ENCODE measurements around the gene PSMB8. TPM values are rescaled to one million over a fixed set of nuclear protein-coding genes. Genes with fewer than 3 reads are reported as not detected.
A peak's percentile ranks its signal among the peaks of the same experiment; 100 is the strongest.

Gene PSMB8
- total and polyA plus RNA-seq, 2 of the 8 experiments (the other 6 are each of a cell fraction or from before 2014, with no cell fraction given) = 18.4 to 43.0 TPM

- no peak overlapping the region for H2BK5ac ChIP-seq (ENCODE audit: low read depth, low read length)
- no peak overlapping the region for H3K4ac ChIP-seq (replicated peaks; ENCODE audit: insufficient read length, low read depth, low read length)
- H2AK5ac ChIP-seq (ENCODE audit: low read depth, low read length) = no peak overlapping the region
- no peak overlapping the region for H3K56ac ChIP-seq (replicated peaks; ENCODE audit: insufficient read length, low read depth, low read length)
- H3K23me2 ChIP-seq (ENCODE audit: low read depth, low read length) = no peaks in the 10 kb centered on the region
- H3K9ac ChIP-seq (replicated peaks in 1 of 4; ENCODE audit: extremely low read depth in 1 of 4, low read depth in 3 of 4, low read length in 3 of 4) = no peak overlapping the region
- no peak overlapping the region for H3K4me3 ChIP-seq (ENCODE audit: extremely low read depth in 1 of 4, insufficient read depth in 2 of 4, low read depth in 3 of 4, low read length in 4 of 4)
- no peak overlapping the region for H4K91ac ChIP-seq (replicated peaks; ENCODE audit: insufficient read length, low read length)
- no peaks in the 10 kb centered on the region for H3K79me2 ChIP-seq (ENCODE audit: control insufficient read depth in 1 of 2, insufficient read depth in 2 of 2, low read length in 2 of 2)
- H3K23ac ChIP-seq (ENCODE audit: insufficient read length) = no peak overlapping the region
- no peaks in the 10 kb centered on the region for H4K20me1 ChIP-seq (replicated peaks in 1 of 2; ENCODE audit: control insufficient read depth in 1 of 2, insufficient read depth in 2 of 2, low read length in 2 of 2)
- no peak overlapping the region for H2BK120ac ChIP-seq (replicated peaks; ENCODE audit: low read depth, low read length)
- H2AFZ ChIP-seq (ENCODE audit: low read length) = no peak overlapping the region
- no peak overlapping the region for H3K4me2 ChIP-seq (ENCODE audit: insufficient read depth in 1 of 2, low read depth in 2 of 2, low read length in 2 of 2)
- H3K9me3 ChIP-seq (ENCODE audit: insufficient read depth in 2 of 2, low read depth in 1 of 2, low read length in 1 of 2) = no peaks in the 10 kb centered on the region
- H3K14ac ChIP-seq (ENCODE audit: insufficient read length) = no peak overlapping the region
- ChIA-PET POLR2A (ENCODE audit: partially characterized antibody) (no interaction called here), CTCF (ENCODE audit: partially characterized antibody) (interaction anchor here (19.9 kb wide), 1 partner anchor 21 kb away, joined by 402 read pairs; the partner anchor contains the start of genes PSMB8 and TAP2)
- no peaks in the 10 kb centered on the region for H3K27me3 ChIP-seq (replicated peaks in 1 of 4; ENCODE audit: control insufficient read depth in 3 of 4, extremely low read depth in 1 of 4, insufficient read depth in 3 of 4, low read length in 3 of 4)
- no peak overlapping the region for H4K5ac ChIP-seq (ENCODE audit: insufficient read length, low read depth, low read length)
- peaks cover 0 to 3% (median 0%) of the 10 kb centered on the region in 4 experiments; a peak in 5 of 7 replicates for H3K4me1 ChIP-seq (replicated peaks in 1 of 4; ENCODE audit: control insufficient read depth in 3 of 4, insufficient read depth in 4 of 4, low read length in 3 of 4)
- H2BK15ac ChIP-seq (ENCODE audit: low read length) = no peak overlapping the region
- FAIRE-seq (no peak), DNase-seq (ENCODE audit: low read depth in 1 of 2, low spot score in 2 of 2) (no peak)
- no peaks in the 10 kb centered on the region for H3K79me1 ChIP-seq (ENCODE audit: low read depth, low read length)
- no peak overlapping the region for H4K8ac ChIP-seq (ENCODE audit: extremely low read depth, insufficient read depth, low read length)
- H3K18ac ChIP-seq (ENCODE audit: extremely low read depth, low read length) = no peak overlapping the region
- H2BK20ac ChIP-seq (ENCODE audit: low read length) = no peak overlapping the region
- no peak overlapping the region for H3K27ac ChIP-seq (ENCODE audit: low read depth, low read length)
- 89% methylated on average over 3 of the region's 3 CpGs; no CpG with 5 or more reads in 1 of the 2 experiments for WGBS, 2 experiments (ENCODE audit: extremely low coverage in 1 of 2, insufficient coverage in 1 of 2, insufficient read length in 1 of 2, insufficient replicate concordance in 2 of 2, low coverage in 1 of 2, low lambda C conversion rate in 2 of 2, missing lambda C conversion rate in 1 of 2)
- TF ChIP-seq EZH2 (IDR thresholded peaks at IDR 0.05; ENCODE audit: low read depth, low read length, severe bottlenecking) (no peak), CEBPB (IDR thresholded peaks at IDR 0.05; ENCODE audit: low read depth, low read length) (peak; percentile 79)
- H2BK12ac ChIP-seq (ENCODE audit: low read depth, low read length) = no peak overlapping the region
- H3K36me3 ChIP-seq (ENCODE audit: control insufficient read depth in 2 of 4, insufficient read depth in 4 of 4, low read length in 3 of 4) = no peaks in the 10 kb centered on the region
These were observed 18.9 kb upstream of the PSMB8 start for GRCh38 chr6:32862725-32863124.
